GM19023 (cell line): Measurements from ENCODE around the gene NTN1.

Experiments
- ATAC-seq: cut with Tn5 transposase; IDR thresholded peaks from one replicate; pipeline ENCODE4 v1.9.1; 2021; ENCODE audit warnings: mild to moderate bottlenecking, moderate library complexity; ENCODE audit not compliant: unreplicated experiment

The NTN1 gene

GRCh38 chr17:9212376-9213302, 191.3 kb downstream of the NTN1 start:
- ATAC-seq: no peak

GRCh38 chr17:9213303-9213640, 192.0 kb downstream of the NTN1 start:
- no peak for ATAC-seq

- ATAC-seq: no peak
Measured at GRCh38 chr17:9215465-9215864, 194.2 kb downstream of the NTN1 start.

GRCh38 chr17:9217151-9218056, 196.1 kb downstream of the NTN1 start:
- no peak for ATAC-seq

GRCh38 chr17:9218064-9218635, 196.8 kb downstream of the NTN1 start:
- no peak for ATAC-seq

- ATAC-seq: no peak
Measured at GRCh38 chr17:9218911-9219310, 197.6 kb downstream of the NTN1 start.

GRCh38 chr17:9219631-9220397, 198.5 kb downstream of the NTN1 start:
- ATAC-seq: no peak

- no peak for ATAC-seq
Measured at GRCh38 chr17:9220398-9221146, 199.3 kb downstream of the NTN1 start.

- no peak for ATAC-seq
Measured at GRCh38 chr17:9221147-9221921, 200.0 kb downstream of the NTN1 start.

- ATAC-seq: no peak
Measured at GRCh38 chr17:9221922-9222180, 200.5 kb downstream of the NTN1 start.

- no peak for ATAC-seq
Measured at GRCh38 chr17:9223531-9223930, 202.2 kb downstream of the NTN1 start.

- no peak for ATAC-seq
Measured at GRCh38 chr17:9224485-9224884, 203.2 kb downstream of the NTN1 start.

- ATAC-seq: no peak
Measured at GRCh38 chr17:9225305-9226101, 204.2 kb downstream of the NTN1 start.

- no peak for ATAC-seq
Measured at GRCh38 chr17:9226130-9226793, 205.0 kb downstream of the NTN1 start.

GRCh38 chr17:9226794-9227135, 205.5 kb downstream of the NTN1 start:
- no peak for ATAC-seq

- ATAC-seq: no peak
Measured at GRCh38 chr17:9227819-9228407, 206.6 kb downstream of the NTN1 start.

GRCh38 chr17:9228408-9229159, 207.3 kb downstream of the NTN1 start:
- ATAC-seq: no peak
